ENCODE data around the gene CALY.

- no peak for TF ChIP-seq GATA2 (IDR thresholded peaks at IDR 0.05; ENCODE audit: low read depth, low read length)
- TF ChIP-seq GATA3 (IDR thresholded peaks at IDR 0.05; ENCODE audit: low read depth, low read length), result no peak
These were observed 37.5 kb downstream of the CALY start for GRCh38 chr10:133299224-133299623.

Data from SH-SY5Y (cell line).